NCI-H1436 treated with DMSO at 0.1 percent for 48 hours (cell line): ENCODE measurements around the gene GTPBP4.
A peak's percentile ranks its signal among the peaks of the same experiment; 100 is the strongest.

Experiments
- DNase-seq: peaks from one replicate; lab custom pipeline; 2025; lab: John Stamatoyannopoulos, UW

Gene GTPBP4

DNA sequence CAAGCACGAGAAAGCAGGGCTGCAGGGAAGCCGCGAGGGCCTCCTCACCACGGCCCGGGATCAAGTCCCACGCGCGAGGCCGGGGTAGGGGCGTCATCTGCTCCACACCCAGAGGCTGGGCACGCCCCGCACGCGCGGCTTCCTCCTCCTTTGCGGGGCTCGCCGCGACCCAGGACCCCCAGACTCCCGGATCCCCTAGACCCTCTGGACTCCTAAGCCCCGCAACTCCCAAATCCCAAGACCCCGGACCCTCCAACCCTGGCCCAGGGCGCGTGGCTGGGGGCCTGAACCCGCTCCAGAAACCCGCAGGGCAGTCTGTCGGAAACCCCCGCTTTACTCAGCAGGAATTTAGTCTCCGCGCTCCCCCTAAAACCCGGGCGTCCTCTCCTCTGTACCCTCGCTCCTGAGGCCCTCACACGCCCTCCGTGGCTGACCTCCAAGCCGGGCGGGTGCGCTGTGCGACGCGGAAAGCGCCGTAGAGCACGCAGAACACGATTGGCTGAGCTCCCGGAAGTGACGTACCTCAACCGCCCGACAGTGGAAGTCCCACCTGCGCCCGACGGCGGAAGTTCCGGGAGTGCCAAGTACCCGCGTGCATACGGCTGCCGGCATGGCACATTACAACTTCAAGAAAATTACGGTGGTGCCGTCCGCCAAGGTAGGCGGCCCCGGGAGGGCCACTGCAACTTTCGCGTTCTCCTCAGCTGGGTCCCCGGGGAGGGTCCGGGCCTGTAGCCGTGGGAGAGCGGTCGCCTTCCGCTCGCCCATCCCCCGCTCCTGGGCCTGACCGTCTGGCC, at the start of gene GTPBP4:
Gene GTPBP4 (plus strand): TSS at position 565 of the 797 bp plus-strand sequence. CDS start 46 bp downstream, at position 611.
- DNase-seq = peak; percentile 67

DNA sequence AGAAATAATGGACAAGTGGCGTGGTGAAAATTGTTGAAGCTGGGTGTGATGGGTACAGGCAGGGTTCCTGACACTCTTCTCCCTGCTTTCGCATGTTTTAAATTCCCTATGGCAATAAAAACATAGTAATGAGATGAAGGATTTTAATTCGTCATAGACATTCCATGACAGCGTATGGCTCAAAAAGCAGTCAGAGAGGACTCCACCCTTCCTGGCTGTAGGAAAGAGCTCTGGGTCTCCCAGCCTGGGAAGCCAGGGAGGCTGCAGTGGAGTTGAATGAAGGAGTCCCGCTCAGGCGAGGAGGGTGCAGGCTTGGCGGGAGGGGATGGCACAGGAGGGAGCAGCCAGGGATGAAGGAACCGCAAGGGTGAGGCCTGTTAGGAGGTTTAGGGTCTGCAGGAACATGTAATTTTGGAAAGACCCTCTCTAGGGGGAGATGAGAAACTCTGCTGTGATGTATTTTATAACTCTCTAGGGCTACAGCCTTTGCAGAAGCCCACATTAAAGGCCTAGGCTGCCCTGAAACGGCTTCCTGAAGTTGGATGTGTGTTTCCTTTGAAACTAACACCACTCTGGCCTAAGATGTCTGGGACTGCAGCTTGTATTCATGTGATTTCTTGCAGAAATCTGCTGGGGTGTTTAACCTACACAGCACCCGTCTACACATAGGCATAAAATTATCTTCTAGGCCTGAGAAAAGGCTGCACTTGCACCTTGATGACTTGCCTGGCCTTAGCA, 49.1 kb upstream of the GTPBP4 start:
- no peak for DNase-seq

DNA sequence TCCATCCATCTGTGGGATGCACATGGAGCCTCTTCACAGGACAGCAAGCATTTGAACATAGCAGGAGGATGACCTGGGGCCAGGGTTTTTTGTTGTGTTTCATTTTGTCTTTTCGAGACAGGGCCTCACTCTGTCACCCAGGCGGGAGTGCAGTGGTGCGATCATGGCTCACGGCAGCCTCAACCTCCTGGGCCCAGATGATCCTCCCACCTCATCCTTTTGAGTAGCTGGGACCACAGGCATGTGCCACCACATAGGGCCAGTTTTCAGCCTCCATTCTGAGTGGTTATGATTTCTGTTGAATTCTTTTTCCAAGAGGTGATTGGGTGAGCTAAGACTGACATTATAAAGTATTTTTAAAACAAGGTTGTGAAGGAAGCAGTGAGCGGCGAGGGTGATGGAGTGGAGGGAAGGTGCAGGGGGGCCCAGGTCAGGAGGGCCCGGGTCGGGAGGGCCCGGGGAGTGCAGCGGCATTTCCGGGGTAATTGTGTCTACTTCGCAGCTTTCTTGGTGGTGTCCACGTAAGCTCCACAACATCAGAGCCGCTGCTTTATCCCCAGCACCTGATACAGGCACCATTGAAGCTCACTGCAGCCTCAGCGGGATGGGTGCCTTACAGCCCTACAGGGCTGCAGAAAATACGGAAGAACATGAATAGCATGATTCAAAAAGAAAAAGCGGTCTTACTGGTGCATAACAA, 44.8 kb upstream of the GTPBP4 start:
- DNase-seq = no peak

DNA sequence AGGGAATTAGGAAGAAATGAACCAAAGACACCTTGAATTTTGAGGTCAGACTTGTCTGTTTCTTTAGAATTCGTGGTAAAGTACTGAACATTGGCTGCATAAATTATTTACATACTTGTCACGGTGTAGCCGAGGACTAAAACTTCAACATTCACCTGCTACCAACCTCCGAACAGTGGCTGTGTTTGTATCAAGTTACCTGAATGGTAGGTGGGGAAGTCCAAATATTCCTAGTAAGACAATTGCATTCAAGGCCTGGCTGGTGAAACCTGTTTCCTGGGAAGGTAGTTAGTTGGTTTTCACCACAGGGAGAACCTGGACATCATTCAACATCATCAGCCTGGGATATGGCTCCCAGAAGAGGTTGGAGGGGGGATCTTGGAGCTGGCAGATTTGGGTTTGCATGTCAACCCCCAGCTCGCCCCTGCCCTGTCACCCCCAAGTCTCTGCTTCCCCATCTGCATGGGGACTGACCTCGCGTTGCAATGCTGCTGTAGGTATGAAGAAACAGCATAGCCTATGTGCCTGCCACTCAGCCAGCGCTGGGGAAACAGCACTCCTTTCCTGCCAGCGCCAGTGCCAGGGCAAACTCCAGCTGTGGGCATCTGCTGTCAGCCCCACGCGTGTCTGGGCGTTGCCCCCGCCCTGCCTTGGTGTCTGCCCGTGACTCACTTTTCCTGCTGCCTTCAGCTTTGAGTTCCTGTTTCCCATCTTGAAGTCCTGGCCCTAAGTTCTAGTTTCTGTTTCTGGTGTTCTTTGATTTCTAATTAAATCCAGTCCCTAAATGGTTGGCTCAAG, 44.0 kb upstream of the GTPBP4 start:
- no peak for DNase-seq

DNA sequence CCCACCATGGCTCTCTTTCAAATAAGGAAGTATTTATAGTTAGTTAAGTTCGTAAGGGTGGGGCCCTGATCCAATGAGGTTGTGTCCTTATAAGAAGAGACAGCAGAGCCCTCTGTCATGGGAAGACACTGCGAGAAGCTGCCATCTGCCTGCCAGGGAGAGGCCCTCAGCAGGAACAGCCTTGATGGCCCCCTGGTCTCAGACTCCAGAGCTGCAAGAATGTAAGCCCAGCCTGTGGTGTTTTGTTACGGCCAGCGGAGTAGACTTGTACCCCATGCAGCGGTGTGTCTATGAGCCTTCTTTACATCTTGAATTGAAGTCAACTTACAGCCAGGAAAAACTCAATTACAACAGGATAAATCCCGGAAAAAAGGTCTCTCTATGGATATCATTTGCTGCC, 42.5 kb upstream of the GTPBP4 start:
- DNase-seq = no peak

DNA sequence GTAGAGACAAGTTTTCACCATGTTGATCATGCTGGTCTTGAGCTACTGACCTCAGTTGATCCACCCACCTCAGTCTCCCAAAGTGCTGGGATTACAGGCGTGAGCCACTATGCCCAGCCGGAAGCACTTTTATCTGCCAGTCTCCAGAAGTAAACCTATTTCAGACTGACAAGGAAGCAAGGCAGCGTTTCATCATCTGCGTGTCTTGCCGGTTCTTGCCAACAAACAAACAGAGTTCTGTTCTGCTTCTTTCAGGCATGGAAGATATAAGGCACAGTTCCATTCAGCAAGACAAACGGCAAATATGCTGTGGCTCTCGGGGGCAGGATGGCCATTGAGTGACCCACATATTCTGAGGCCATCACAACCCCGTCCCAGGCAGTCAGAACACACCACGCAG, 41.2 kb upstream of the GTPBP4 start:
- DNase-seq = no peak

DNA sequence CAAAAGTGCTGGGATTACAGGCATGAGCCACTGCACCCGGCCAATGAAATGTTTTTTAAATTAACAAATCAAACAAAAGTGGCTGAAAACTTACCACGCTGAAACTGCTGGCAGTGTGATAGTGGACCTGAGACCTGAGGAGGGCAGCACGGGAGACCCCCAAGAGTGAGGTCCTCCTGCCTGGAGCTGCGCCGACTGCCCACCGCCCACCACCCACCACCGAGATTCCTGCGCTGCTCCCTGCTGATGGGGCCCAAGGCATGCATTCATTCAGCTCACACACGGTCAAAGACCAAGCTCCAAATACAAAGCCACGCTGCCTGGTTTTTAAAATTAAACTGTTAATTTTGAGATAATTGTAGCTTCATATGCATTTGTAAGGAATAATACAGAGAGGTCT, 40.4 kb upstream of the GTPBP4 start:
- DNase-seq = no peak

DNA sequence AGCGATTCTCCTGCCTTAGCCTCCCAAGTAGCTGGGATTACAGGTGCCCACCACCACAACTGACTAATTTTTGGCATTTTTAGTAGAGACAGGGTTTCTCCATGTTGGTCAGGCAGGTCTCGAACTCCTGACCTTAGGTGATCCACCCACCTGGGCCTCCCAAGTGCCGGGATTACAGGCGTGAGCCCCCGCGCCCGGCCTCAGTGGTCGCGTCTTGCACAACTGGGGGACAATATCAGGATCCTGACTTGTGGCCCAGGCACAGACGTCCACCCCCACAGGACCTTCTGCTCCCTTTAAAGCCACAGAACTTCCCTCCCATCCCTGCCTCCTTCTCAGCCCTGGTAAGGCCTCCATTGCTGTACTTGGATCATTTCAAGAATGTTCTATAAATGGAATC, 39.9 kb upstream of the GTPBP4 start:
- DNase-seq = no peak

DNA sequence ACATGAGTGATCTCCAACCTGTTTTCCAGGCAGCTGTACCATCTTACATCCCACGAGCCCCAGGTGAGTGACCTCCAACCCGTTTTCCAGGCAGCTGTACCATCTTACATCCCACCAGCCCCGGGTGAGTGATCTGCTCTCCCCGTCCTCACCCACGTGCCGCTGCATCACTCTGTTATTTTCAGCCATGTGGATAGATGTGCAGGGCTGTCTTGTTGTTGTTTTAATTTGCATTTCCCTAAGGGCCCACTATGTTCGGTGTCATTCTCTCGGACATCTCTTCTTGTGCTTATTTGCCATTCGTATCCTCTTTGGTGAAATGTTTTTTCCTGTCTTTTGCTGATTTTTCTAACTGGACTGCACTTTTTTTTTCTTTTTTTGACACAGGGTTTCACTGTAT, 38.8 kb upstream of the GTPBP4 start:
- DNase-seq = no peak

DNA sequence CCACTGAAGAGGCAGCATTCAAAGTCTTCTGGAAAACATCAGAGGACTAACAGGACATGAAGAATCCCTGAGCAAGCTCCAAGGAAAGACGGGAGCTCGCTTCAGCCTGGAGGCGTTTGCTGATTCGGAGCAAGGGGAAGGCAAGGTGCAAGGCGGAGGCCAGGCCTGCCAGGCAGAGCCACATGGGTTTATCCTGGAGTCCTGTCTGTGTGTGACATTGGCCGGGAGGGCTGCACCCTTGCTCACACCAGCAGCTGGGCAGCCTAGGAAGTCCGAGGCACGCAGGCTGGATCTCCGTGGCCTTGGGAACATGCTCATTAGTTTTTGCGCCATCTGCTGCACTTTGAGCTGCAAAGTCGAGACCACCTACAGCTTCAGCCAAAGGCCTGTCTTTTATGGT, 34.4 kb upstream of the GTPBP4 start:
- no peak for DNase-seq

DNA sequence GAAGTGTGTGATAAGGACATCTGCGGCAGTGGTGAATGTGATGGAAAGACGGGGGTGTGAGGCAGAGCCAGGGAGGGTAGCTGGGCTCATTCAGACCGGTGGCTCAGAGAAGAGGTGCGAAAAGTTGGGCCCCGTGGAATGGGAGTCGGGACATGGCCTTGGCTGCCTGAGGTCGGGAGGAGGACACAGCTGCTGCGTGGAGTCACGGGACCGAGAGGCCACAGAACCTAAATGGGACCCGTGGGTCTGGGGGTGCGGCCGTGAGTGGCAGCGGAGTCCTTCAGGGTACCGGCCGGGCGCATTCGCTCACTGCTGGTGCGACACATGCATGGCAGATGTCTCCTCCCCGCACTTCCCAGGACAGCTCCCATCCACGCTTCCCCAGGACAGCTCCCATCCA, 33.8 kb upstream of the GTPBP4 start:
- DNase-seq = no peak

DNA sequence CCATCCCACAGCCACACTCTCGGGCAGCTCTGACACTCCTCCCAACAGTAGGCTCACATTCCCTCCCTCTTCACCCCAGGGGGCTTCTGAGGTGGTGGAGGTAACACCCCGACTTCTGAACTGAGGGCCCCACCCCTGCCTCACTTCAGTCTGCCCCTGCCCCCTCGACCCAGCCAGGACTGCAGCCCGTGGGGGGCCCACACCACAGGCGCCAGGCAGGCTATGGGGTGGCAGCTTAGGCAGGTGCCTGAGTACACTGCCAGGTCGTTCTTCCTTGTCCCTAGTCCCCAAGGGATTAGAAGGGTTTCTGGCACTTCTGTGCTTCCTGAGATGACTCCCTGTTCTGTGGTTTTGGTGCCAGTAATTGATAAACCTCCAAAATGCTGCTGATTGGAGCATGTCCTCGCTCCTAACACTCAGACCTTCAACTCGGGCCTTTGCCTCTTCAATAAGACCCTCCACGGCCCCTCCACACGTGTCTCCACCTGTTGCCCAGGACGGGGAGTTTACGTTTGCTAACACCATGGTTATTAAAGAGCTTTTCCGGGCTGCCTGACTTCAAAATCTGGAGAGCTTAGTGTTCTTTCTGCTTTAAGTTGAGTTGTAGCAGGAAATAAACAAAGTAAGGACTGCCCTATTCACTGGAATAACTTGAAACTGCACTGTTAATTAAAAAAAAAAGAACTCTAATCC, 33.0 kb upstream of the GTPBP4 start:
- no peak for DNase-seq

DNA sequence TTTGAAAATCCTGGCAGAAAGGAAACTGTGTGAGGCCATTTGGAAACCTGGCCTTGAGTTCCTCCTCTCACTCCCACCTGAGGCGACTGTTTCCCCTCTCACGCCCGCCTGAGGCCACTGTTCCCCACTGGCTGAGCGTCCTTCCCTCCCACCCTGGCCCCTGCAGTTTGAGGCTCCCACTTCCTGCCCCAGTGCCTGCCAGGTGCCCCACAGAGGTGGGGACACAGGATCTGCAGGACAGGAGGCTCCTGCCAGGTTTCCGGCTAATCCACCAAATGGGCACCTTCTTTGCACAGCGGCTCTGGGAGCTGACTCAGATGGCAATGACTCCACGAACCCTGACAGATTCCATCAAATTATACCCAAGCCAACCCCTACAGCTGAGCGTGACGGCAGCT, 32.4 kb upstream of the GTPBP4 start:
- DNase-seq = no peak

DNA sequence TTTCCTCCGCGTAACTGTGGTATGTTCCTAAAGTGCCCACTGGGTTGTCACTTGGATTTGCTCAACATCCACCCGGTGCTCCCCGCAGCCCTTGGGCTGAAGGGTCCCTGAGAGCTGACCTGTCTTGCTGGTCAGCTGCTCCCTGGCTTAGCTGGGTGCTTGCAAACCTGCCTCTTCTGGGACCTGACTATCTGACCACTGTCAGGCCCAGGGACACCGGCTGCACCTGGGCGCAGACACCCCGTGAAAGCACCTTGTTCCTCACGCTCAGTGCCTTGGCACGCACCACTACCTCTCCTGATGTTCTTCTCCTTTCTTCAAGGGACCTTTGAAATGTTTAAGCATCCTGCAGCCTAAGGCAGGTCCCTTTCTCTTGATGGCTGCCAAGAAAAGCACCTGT, 30.1 kb upstream of the GTPBP4 start:
- no peak for DNase-seq

DNA sequence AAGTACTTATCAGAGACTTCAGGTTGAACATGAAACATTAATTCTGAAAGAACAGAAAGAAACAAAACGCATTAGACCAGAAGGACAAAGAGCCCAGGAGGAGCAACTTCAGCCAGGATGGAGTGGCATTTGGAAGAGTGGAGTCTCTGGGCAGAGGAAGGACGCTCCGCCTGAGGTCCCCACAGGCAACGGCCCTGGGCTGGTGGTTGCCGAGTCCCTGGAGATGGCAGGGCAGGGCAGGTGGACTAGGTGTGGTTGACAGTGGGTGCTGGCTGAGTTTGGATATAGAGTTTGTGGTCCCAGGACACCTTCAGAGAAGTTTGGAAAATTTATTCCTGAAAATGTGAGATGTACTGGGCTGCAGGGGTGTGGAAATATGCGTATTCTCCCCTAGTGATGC, 29.4 kb upstream of the GTPBP4 start:
- no peak for DNase-seq

DNA sequence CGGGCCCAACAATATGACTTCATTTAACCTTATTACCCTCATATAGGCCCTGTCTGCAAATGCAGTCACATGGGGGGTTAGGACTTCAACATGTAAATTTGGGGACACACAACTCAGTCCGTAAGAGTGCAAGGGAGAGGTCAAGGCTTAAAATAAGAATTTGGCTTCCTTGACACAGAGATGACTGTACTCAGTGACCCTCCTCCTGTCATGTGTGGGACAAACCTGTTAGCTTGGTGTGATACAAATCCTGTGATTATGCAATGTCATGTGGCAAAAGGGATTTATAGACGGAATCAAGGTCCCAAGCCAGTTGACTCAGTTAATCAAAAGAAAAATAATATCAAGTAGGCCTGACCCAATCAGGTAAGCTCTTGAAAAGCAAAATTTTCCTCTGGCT, 25.9 kb upstream of the GTPBP4 start:
- DNase-seq = no peak

DNA sequence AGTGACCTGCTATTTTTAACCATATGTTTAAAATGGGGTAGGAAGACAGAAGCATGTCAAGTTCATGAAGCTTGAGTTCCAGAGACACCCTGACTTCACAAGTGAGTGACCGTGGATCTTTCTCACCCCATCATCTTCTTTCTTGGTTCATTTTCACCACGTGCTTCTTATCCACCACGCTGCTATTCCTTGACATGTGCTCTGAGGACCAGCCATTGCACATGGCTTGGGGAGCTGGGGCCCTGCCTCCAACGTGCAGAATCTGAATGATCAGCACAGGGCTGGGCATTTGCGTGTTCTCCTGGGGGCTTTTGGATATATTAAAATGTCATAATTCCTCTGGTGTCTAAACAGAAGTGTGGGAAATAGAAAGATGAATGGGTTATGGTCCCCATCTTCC, 25.0 kb upstream of the GTPBP4 start:
- no peak for DNase-seq

DNA sequence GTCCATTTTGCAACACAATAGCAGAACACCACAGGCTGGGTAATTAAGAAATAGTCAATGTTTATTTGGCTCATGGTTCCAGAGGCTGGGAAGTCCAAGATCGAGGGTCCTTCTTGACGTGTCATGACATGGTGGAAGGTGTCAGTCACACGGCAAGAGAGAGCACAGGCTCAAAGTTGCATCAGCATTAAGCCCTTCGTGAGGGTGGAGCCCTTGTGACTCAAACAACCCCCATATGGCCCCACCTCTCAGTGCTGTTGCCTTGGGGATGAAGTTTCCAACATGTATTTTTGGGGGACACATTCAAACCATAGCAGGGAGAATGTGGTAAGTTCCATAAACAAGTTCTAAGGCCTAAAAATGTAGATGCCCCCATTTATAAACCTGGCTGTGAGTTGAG, 24.6 kb upstream of the GTPBP4 start:
- no peak for DNase-seq

DNA sequence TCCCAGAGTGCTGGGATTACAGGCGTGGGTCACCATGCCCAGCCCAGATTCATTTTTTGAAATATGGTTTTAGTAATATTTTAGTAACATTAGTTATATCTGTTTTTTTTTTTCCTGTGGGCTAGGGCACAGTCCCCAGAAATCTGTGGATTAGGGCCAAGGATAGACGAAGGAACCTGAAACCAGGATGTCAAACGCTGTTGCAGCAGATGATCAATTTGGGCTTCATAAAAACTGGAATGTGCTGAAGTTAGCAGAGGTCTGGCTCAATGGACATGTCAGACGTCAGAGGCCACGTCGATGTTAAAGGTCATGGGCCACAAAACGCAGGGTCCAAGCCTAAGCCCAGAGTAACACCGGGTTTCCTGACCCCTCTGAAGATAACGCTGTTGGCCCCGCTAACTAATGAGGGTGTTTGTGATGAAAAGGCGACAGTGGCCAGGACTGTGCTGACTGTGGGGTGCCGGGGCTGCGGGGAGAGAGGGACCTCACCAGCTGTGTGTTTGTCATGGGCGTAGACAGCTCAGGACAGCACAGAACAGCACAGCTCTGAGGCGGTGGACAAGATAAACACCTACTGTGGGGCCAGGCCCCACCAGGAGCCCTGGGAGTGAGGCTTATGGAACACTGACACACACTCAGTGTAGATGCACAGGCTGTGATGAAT, 23.8 kb upstream of the GTPBP4 start:
- DNase-seq = no peak

DNA sequence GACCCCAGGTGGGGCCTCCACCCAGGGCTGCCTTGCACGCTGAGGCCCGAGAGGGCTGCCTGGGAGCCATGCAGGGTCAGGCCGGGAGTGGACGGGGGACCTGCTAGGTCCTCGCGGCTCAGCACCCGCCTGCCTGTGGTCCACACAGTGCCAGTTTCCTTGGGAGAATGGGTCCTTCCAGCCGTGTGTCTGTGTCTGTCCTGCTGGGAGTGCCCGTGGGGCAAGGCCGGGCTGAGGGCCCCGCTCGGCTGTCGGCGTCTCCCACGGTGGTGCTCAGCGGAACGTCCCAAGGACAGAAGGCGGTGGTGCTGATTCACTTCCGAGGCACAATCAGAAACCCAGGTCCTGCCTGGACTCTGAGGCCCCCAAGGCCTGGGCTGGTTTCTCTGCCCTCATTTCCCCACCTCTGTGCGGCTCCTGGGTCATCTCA, 23.2 kb upstream of the GTPBP4 start:
- DNase-seq = no peak
